NB4 (cell line): ENCODE results near the gene FRMPD1.

Experiments
- POLR2A ChIP-seq: IDR thresholded peaks from 2 replicates; pipeline ENCODE4 v1.6.1; 2011; ENCODE audit warnings: mild to moderate bottlenecking; ENCODE audit not compliant: insufficient read length; ENCODE audit errors: extremely low read depth
- TF ChIP-seq, protein P1 (sequence below): IDR thresholded peaks from one replicate; pipeline ENCODE4 v1.5.1; 2012; ENCODE audit warnings: low read depth, low read length

DNA sequence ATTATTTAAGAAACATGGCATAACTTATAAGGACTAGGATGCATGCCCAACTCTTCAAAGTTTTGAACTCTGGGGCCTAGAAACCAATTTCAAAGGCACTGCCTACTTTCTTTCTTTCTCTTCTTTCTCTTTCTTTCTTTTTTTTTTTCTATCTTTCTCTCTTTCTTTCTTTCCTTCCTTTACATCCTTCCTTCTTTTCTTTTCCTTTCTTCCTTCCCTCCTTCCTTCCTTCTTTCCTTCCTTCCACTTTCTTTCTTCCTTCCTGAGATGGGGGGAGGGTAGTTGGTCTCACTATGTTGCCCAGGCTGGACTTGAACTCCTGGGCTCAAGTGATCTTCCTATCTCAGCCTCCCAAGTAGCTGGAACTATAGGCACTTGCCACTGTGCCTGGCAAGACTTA lies 42.5 kb upstream of the FRMPD1 start:
- TF ChIP-seq POLR2A, result no peak
- TF ChIP-seq, protein P1, sequence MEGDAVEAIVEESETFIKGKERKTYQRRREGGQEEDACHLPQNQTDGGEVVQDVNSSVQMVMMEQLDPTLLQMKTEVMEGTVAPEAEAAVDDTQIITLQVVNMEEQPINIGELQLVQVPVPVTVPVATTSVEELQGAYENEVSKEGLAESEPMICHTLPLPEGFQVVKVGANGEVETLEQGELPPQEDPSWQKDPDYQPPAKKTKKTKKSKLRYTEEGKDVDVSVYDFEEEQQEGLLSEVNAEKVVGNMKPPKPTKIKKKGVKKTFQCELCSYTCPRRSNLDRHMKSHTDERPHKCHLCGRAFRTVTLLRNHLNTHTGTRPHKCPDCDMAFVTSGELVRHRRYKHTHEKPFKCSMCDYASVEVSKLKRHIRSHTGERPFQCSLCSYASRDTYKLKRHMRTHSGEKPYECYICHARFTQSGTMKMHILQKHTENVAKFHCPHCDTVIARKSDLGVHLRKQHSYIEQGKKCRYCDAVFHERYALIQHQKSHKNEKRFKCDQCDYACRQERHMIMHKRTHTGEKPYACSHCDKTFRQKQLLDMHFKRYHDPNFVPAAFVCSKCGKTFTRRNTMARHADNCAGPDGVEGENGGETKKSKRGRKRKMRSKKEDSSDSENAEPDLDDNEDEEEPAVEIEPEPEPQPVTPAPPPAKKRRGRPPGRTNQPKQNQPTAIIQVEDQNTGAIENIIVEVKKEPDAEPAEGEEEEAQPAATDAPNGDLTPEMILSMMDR, result no peak
